ENCODE results near the gene PCDHGA1. TPM values are rescaled to one million over a fixed set of nuclear protein-coding genes. Genes with fewer than 3 reads are reported as not detected.

PCDHGA1 gene
- total RNA-seq, 1 experiment from 2014 or later, result 7.1 TPM

- no peak for DNase-seq (ENCODE audit: low read depth)
These were observed 182.8 kb downstream of the PCDHGA1 start for GRCh38 chr5:141512911-141513626.

GRCh38 chr5:141513627-141514329 is 183.5 kb downstream of the PCDHGA1 start:
- peak; percentile 96 for DNase-seq (ENCODE audit: low read depth)

GRCh38 chr5:141514330-141515133 is 184.2 kb downstream of the PCDHGA1 start:
- no peak for DNase-seq (ENCODE audit: low read depth)

GRCh38 chr5:141515141-141515540 is 184.8 kb downstream of the PCDHGA1 start:
- no peak for DNase-seq (ENCODE audit: low read depth)

GRCh38 chr5:141515946-141516671 is 185.8 kb downstream of the PCDHGA1 start:
- DNase-seq (ENCODE audit: low read depth), result no peak

- DNase-seq (ENCODE audit: low read depth), result peak; percentile 52
These were observed 186.3 kb downstream of the PCDHGA1 start for GRCh38 chr5:141516672-141517025.

GRCh38 chr5:141517312-141517711 is 187.0 kb downstream of the PCDHGA1 start:
- no peak for DNase-seq (ENCODE audit: low read depth)

- DNase-seq (ENCODE audit: low read depth), result peak; percentile 99
These were observed 187.7 kb downstream of the PCDHGA1 start for GRCh38 chr5:141517880-141518617.

GRCh38 chr5:141518618-141519015 is 188.3 kb downstream of the PCDHGA1 start:
- DNase-seq (ENCODE audit: low read depth), result peak; percentile 56

GRCh38 chr5:141519605-141520565 is 189.6 kb downstream of the PCDHGA1 start:
- DNase-seq (ENCODE audit: low read depth), result no peak

GRCh38 chr5:141521244-141521781 is 191.0 kb downstream of the PCDHGA1 start:
- peak; percentile 100 for DNase-seq (ENCODE audit: low read depth)

- DNase-seq (ENCODE audit: low read depth), result no peak
These were observed 192.0 kb downstream of the PCDHGA1 start for GRCh38 chr5:141522301-141522700.

GRCh38 chr5:141523991-141524390 is 193.7 kb downstream of the PCDHGA1 start:
- DNase-seq (ENCODE audit: low read depth), result no peak

GRCh38 chr5:141524604-141525597 is 194.6 kb downstream of the PCDHGA1 start:
- peak; percentile 98 for DNase-seq (ENCODE audit: low read depth)

- no peak for DNase-seq (ENCODE audit: low read depth)
These were observed 195.3 kb downstream of the PCDHGA1 start for GRCh38 chr5:141525653-141526052.

- DNase-seq (ENCODE audit: low read depth), result no peak
These were observed 197.1 kb downstream of the PCDHGA1 start for GRCh38 chr5:141527426-141527825.

GRCh38 chr5:141528291-141528984 is 198.1 kb downstream of the PCDHGA1 start:
- DNase-seq (ENCODE audit: low read depth), result no peak

GRCh38 chr5:141529002-141529401 is 198.7 kb downstream of the PCDHGA1 start:
- DNase-seq (ENCODE audit: low read depth), result peak; percentile 86
